Right lobe of liver (tissue), 4 donors: ENCODE results near the gene INO80B.

Experiments
- POLR2A ChIP-seq: fragments of 450-650 bp; IDR thresholded peaks from one replicate; pipeline ENCODE4 v1.6.1; 2017; ENCODE audit warnings: antibody characterized with exemption, mild to moderate bottlenecking
- TF ChIP-seq, protein P1 (sequence below), 4 donors: fragments of 200-600 bp in 3 of 4; fragments of 450-650 bp in 1 of 4; IDR thresholded peaks; one replicate each; pipeline versions ENCODE4 v1.5.1 to v1.8.0; 2016 to 2022; ENCODE audit warnings: antibody characterized with exemption in 4 of 4, mild to moderate bottlenecking in 2 of 4
- donor health status: DM: no; HTN: no; CAD: no.
- donor health status: DM: no; HTN: no; CAD: no.
- donor health status: DM: no; HTN: yes; CAD: no.

DNA sequence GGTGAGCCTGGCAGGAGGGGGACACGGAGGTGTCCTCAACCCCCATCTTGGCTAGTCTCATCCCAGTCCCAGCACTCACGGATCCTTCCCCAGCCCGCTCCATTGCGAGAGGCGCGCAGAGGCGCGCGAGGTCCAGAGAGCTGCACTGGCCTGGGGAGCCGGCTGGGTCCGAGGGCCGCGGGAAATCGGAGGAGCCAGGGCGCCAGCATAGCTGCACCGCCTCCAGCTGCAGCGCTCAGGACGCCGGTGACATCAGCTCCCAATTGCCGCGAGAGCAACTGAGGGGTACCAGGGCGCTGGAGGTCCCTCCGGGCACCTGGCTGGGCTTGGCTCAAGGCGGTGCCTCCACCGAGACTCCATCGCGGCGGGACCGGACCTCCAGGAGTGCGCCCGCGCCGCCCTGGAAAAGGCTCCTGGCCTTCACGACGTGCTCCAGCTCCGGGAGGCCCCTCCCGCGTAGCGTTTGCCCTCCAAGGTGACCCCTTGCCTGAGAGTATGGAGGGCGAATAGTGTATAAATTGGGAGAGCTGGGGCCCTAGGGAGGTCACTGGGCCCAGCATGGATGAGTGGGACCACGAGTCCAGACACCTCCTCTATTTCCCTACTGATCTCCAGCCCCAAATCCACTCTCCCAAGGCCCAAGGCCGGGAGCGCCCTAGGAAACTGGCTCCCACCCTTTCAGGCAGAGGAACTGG lies 18.6 kb upstream of the INO80B start:
- TF ChIP-seq POLR2A: no peak
- TF ChIP-seq, protein P1, sequence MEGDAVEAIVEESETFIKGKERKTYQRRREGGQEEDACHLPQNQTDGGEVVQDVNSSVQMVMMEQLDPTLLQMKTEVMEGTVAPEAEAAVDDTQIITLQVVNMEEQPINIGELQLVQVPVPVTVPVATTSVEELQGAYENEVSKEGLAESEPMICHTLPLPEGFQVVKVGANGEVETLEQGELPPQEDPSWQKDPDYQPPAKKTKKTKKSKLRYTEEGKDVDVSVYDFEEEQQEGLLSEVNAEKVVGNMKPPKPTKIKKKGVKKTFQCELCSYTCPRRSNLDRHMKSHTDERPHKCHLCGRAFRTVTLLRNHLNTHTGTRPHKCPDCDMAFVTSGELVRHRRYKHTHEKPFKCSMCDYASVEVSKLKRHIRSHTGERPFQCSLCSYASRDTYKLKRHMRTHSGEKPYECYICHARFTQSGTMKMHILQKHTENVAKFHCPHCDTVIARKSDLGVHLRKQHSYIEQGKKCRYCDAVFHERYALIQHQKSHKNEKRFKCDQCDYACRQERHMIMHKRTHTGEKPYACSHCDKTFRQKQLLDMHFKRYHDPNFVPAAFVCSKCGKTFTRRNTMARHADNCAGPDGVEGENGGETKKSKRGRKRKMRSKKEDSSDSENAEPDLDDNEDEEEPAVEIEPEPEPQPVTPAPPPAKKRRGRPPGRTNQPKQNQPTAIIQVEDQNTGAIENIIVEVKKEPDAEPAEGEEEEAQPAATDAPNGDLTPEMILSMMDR (IDR thresholded peaks at IDR 0.05): no peak
